SK-N-SH (cell line): ENCODE data around the gene PRDM11. TPM values are rescaled to one million over a fixed set of nuclear protein-coding genes. Genes with fewer than 3 reads are reported as not detected.

Experiments
- CTCF ChIA-PET: fragments of 300-600, 350-600 bp; formaldehyde crosslinking; extraction: SDS; loops from one replicate; lab custom pipeline; 2021; lab: Yijun Ruan, JAX
- POLR2A ChIA-PET: fragments of 350-600 bp; sonication (Branson Sonifier 250); formaldehyde crosslinking; extraction: SDS; loops from one replicate; lab custom pipeline; 2020; ENCODE audit warnings: antibody characterized with exemption, inconsistent platforms; lab: Yijun Ruan, JAX
- DNase-seq: peaks from one replicate; pipeline ENCODE4 v3.0.0; 2012
- H2AFZ ChIP-seq: fragments of 200-600 bp; sonication (generic); 2 replicates; pipeline ENCODE4 v1.8.1; 2016; ENCODE audit warnings: antibody characterized with exemption, mild to moderate bottlenecking, low read depth
- H3F3A ChIP-seq: fragments of 200-600 bp; sonication (generic); replicated peaks from 2 replicates; pipeline ENCODE3; 2016; ENCODE audit warnings: antibody characterized with exemption, mild to moderate bottlenecking; ENCODE audit not compliant: insufficient read depth
- H3K27ac ChIP-seq, 2 experiments: fragments of 200-500 bp in 1 of 2; fragments of 200-600 bp in 1 of 2; sonication (Bioruptor generic) in 1 of 2; sonication (generic), shearing (Covaris generic) in 1 of 2; 2 replicates each; pipeline versions ENCODE4 v1.5.1 to v1.6.1; 2014 to 2016; ENCODE audit warnings: low read depth in 2 of 2, inconsistent platforms in 1 of 2, low read length in 1 of 2, mild to moderate bottlenecking in 1 of 2, mixed read lengths in 1 of 2
- H3K27me3 ChIP-seq: fragments of 200-600 bp; sonication (generic), shearing (Covaris generic); 2 replicates; pipeline ENCODE4 v1.6.1; 2016; ENCODE audit warnings: mixed run types; ENCODE audit not compliant: insufficient read depth
- H3K36me3 ChIP-seq, 2 experiments: fragments of 200-500 bp in 1 of 2; fragments of 200-600 bp in 1 of 2; sonication (Bioruptor generic) in 1 of 2; sonication (generic) in 1 of 2; replicated peaks in 1 of 2; 2 replicates each; pipeline versions ENCODE3 to v1.5.1; 2014 to 2016; ENCODE audit warnings: low read length in 1 of 2, mild to moderate bottlenecking in 1 of 2; ENCODE audit not compliant: insufficient read depth in 2 of 2, control insufficient read depth in 1 of 2
- H3K4me1 ChIP-seq, 2 experiments: fragments of 200-500 bp in 1 of 2; fragments of 200-600 bp in 1 of 2; sonication (Bioruptor generic) in 1 of 2; sonication (generic), shearing (Covaris generic) in 1 of 2; 2 replicates each; pipeline versions ENCODE4 v1.5.1 to v1.6.1; 2014 to 2016; ENCODE audit warnings: low read depth in 1 of 2, low read length in 1 of 2, mixed run types in 1 of 2; ENCODE audit not compliant: insufficient read depth in 2 of 2, control insufficient read depth in 1 of 2
- H3K4me2 ChIP-seq: fragments of 200-600 bp; sonication (generic), shearing (Covaris generic); 2 replicates; pipeline ENCODE4 v1.6.1; 2017; ENCODE audit warnings: mixed run types
- H3K4me3 ChIP-seq, 2 experiments: fragments of 200-500 bp in 1 of 2; fragments of 200-600 bp in 1 of 2; sonication (Bioruptor generic) in 1 of 2; sonication (generic), shearing (Covaris generic) in 1 of 2; 2 replicates each; pipeline versions ENCODE4 v1.5.1 to v1.8.1; 2014 to 2016; ENCODE audit warnings: low read depth in 2 of 2, inconsistent platforms in 1 of 2, low read length in 1 of 2, mild to moderate bottlenecking in 1 of 2, mixed read lengths in 1 of 2, moderate library complexity in 1 of 2
- H3K79me2 ChIP-seq: fragments of 200-600 bp; sonication (generic); 2 replicates; pipeline ENCODE4 v1.8.1; 2017; ENCODE audit warnings: mild to moderate bottlenecking; ENCODE audit not compliant: insufficient read depth
- H3K9ac ChIP-seq: fragments of 200-600 bp; sonication (generic); 2 replicates; pipeline ENCODE4 v1.6.1; 2017; ENCODE audit warnings: mixed run types
- H3K9me2 ChIP-seq: fragments of 200-600 bp; sonication (generic); 2 replicates; pipeline ENCODE4 v1.6.1; 2017; ENCODE audit warnings: mixed run types
- H3K9me3 ChIP-seq: fragments of 200-600 bp; sonication (generic); 2 replicates; pipeline ENCODE4 v1.6.1; 2017; ENCODE audit warnings: mixed run types, mild to moderate bottlenecking, moderate library complexity
- H4K20me1 ChIP-seq: fragments of 200-600 bp; sonication (generic); 2 replicates; pipeline ENCODE4 v1.6.1; 2017; ENCODE audit warnings: mild to moderate bottlenecking, mixed run types; ENCODE audit not compliant: insufficient read depth
- ELF1 ChIP-seq: IDR thresholded peaks from 2 replicates; pipeline ENCODE4 v1.4.0; 2012
- EP300 ChIP-seq, 2 experiments: IDR thresholded peaks; 2 replicates each; pipeline versions ENCODE4 v1.4.0 to v1.6.1; 2012; ENCODE audit warnings: borderline replicate concordance in 1 of 2, low read depth in 1 of 2, low read length in 1 of 2
- FOXJ3 ChIP-seq: sonication (generic); formaldehyde crosslinking; IDR thresholded peaks from 2 replicates; pipeline ENCODE4 v1.5.1; 2020; ENCODE audit warnings: mild to moderate bottlenecking, missing genetic modification reagents
- POLR2AphosphoS5 ChIP-seq: IDR thresholded peaks from 2 replicates; pipeline ENCODE4 v1.6.1; 2012; ENCODE audit warnings: low read depth, low read length
- RAD21 ChIP-seq: IDR thresholded peaks from 2 replicates; pipeline ENCODE4 v1.6.1; 2012; ENCODE audit warnings: mild to moderate bottlenecking, low read length
- RCOR1 ChIP-seq: fragments of 150-350 bp; IDR thresholded peaks from 2 replicates; pipeline ENCODE4 v1.6.1; 2017; ENCODE audit warnings: antibody characterized with exemption, low read length
- RFX5 ChIP-seq: IDR thresholded peaks from 2 replicates; pipeline ENCODE4 v1.6.1; 2012; ENCODE audit warnings: mild to moderate bottlenecking, improper control_type of control experiment, low read length
- SMC3 ChIP-seq: IDR thresholded peaks from 2 replicates; pipeline ENCODE4 v1.6.1; 2012; ENCODE audit warnings: low read depth, low read length, improper control_type of control experiment
- WGBS: methylation state at CpG from one replicate; pipeline ENCODE4 v1.1.6; 2017; ENCODE audit warnings: low lambda C conversion rate; 5-methylcytosine and 5-hydroxymethylcytosine counted together
- polyA plus RNA-seq, 3 experiments: library from polyadenylated mRNA; depleted of rRNA; stranded (reverse); fragments of >200 nt; gene quantifications; 2 replicates each; pipeline ENCODE4 v1.2.3, GENCODE V29; 2012
- TF ChIP-seq, protein P1 (sequence below): IDR thresholded peaks from 2 replicates; pipeline ENCODE4; 2012
- TF ChIP-seq, protein P2 (sequence below): fragments of 200-600 bp; sonication (generic); IDR thresholded peaks from 2 replicates; pipeline ENCODE4 v1.6.1; 2017; ENCODE audit warnings: antibody characterized with exemption, mild to moderate bottlenecking, moderate library complexity

PRDM11 gene
- polyA plus RNA-seq, 1 of the 3 experiments (the other 2 are of a cell fraction), result 4.5 TPM

DNA sequence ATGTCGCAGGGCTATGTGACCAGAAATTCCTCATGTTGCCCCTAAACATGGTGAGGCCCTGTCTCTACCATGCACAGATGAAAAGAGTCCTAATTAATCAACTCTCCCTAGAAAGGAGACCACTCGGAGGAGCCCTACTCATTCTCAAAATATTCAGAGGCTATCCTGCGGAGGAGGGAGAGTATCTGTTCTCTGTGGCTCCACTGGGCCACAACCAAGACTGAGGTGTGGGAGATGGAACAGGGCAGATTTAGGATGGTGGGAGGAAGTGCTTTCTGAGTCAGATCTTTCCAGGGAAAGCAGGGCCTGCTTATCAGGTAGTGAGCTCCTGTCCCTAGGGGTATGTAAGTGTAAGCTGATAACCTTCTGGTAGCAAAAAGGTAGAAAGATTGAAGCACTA is 37.0 kb upstream of the PRDM11 start:
- no peaks in the 10 kb centered on the region for H3K9me2 ChIP-seq
- POLR2A ChIA-PET, result no interaction called here
- no peak for TF ChIP-seq POLR2AphosphoS5
- no peak for TF ChIP-seq RCOR1
- TF ChIP-seq SMC3, result no peak
- TF ChIP-seq ELF1, result no peak
- TF ChIP-seq RAD21, result no peak
- TF ChIP-seq FOXJ3 (CRISPR knock-in tag), result no peak
- no peak for TF ChIP-seq RFX5
- TF ChIP-seq EP300 (IDR thresholded peaks at IDR 0.05; ENCODE audit: borderline replicate concordance in 1 of 2, low read depth in 1 of 2, low read length in 1 of 2), result no peak
- TF ChIP-seq, all 33 proteins: peak for 0
- Histone ChIP-seq H3K27ac (no peak overlapping the region), H3K9ac (no peak overlapping the region), H3K4me1 (no peaks in the 10 kb centered on the region; a peak in 1 of 4 replicates), H4K20me1 (no peaks in the 10 kb centered on the region), H3K4me2 (no peak overlapping the region), H3K27me3 (peaks cover 18% of the 10 kb centered on the region; the same call in 1 of the 2 replicates), H3K4me3 (no peak overlapping the region), H2AFZ (no peak overlapping the region), H3F3A (no peaks in the 10 kb centered on the region), H3K9me3 (no peaks in the 10 kb centered on the region), H3K79me2 (no peaks in the 10 kb centered on the region), H3K36me3 (no peaks in the 10 kb centered on the region)
- CTCF ChIA-PET, result interaction anchor here (1.0 to 26.5 kb wide), 27 partner anchors 20 to 662 kb away, joined by 3 to 1245 read pairs (median 6); no protein-coding TSS in a partner anchor
- WGBS, result 46% methylated on average over 3 of the region's 3 CpGs
- no peak for DNase-seq

DNA sequence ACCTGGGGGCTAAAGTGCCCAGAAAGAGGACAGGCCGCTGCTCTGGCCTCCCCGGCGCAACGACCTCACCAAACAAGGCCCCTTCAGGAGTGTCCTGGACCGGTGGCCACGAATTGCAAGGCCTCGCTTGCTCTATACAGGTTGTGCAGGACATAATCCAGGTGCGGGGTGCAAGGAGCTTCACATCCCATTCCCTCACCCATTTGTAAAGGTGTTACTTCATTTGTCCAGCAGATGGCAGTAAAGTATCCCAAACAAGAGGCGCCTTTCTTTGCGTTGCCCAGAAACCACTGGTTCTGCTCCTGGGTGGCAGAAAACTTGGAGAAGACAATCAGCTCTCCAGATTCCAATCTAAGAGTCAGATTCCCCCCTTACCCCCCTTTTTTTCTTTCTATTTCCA is 35.9 kb upstream of the PRDM11 start:
- Histone ChIP-seq H3K4me2 (no peak overlapping the region), H3K9me2 (no peaks in the 10 kb centered on the region), H4K20me1 (no peaks in the 10 kb centered on the region), H3K9me3 (no peaks in the 10 kb centered on the region), H3K4me3 (peak overlapping the region in 1 of 2 experiments; percentile 20; a peak in 1 of 4 replicates), H3K9ac (no peak overlapping the region), H3K36me3 (no peaks in the 10 kb centered on the region), H2AFZ (no peak overlapping the region), H3F3A (no peaks in the 10 kb centered on the region), H3K4me1 (no peaks in the 10 kb centered on the region), H3K79me2 (no peaks in the 10 kb centered on the region), H3K27me3 (peaks cover 18% of the 10 kb centered on the region; the same call in 1 of the 2 replicates), H3K27ac (no peak overlapping the region)
- ChIA-PET CTCF (interaction anchor here (0.6 to 26.5 kb wide), 87 partner anchors 8 to 1206 kb away, joined by 3 to 1245 read pairs (median 5); partner anchors contain the start of genes SYT13 and TP53I11), POLR2A (no interaction called here)
- TF ChIP-seq, protein P1, sequence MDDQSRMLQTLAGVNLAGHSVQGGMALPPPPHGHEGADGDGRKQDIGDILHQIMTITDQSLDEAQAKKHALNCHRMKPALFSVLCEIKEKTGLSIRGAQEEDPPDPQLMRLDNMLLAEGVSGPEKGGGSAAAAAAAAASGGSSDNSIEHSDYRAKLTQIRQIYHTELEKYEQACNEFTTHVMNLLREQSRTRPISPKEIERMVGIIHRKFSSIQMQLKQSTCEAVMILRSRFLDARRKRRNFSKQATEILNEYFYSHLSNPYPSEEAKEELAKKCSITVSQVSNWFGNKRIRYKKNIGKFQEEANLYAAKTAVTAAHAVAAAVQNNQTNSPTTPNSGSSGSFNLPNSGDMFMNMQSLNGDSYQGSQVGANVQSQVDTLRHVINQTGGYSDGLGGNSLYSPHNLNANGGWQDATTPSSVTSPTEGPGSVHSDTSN, result no peak
- TF ChIP-seq RAD21 (peak; percentile 95), SMC3 (peak; percentile 98), RCOR1 (no peak)
- TF ChIP-seq, protein P2, sequence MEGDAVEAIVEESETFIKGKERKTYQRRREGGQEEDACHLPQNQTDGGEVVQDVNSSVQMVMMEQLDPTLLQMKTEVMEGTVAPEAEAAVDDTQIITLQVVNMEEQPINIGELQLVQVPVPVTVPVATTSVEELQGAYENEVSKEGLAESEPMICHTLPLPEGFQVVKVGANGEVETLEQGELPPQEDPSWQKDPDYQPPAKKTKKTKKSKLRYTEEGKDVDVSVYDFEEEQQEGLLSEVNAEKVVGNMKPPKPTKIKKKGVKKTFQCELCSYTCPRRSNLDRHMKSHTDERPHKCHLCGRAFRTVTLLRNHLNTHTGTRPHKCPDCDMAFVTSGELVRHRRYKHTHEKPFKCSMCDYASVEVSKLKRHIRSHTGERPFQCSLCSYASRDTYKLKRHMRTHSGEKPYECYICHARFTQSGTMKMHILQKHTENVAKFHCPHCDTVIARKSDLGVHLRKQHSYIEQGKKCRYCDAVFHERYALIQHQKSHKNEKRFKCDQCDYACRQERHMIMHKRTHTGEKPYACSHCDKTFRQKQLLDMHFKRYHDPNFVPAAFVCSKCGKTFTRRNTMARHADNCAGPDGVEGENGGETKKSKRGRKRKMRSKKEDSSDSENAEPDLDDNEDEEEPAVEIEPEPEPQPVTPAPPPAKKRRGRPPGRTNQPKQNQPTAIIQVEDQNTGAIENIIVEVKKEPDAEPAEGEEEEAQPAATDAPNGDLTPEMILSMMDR, result peak; percentile 75
- peak; percentile 76 for DNase-seq
- 0% methylated on average over 3 of the region's 10 CpGs for WGBS
